Mesothelial cell of epicardium (in vitro differentiated cells): ENCODE data around the gene TEKTIP1. TPM values are rescaled to one million over a fixed set of nuclear protein-coding genes. Genes with fewer than 3 reads are reported as not detected.
A peak's percentile ranks its signal among the peaks of the same experiment; 100 is the strongest.
"Not testable (repeated sequence)": the region's sequence is repeated elsewhere in the genome, so short reads cannot be mapped to it uniquely, and the experiment has no call there.

Source experiments
- DNase-seq, 2 experiments: peaks; one replicate each; pipeline ENCODE4 v3.0.0; 2021; ENCODE audit warnings: low spot score in 2 of 2; ENCODE audit not compliant: unreplicated experiment in 2 of 2
- H3K27ac Mint-ChIP-seq: 2 replicates; pipeline ENCODE4 v1.8.0; 2021; ENCODE audit warnings: mixed read lengths
- H3K27me3 Mint-ChIP-seq: 2 replicates; pipeline ENCODE4 v1.8.0; 2021; ENCODE audit warnings: low read depth, mixed read lengths
- H3K36me3 Mint-ChIP-seq: 2 replicates; pipeline ENCODE4 v1.8.0; 2021; ENCODE audit warnings: mixed read lengths
- H3K4me1 Mint-ChIP-seq: 2 replicates; pipeline ENCODE4 v1.8.0; 2021; ENCODE audit warnings: mixed read lengths
- H3K4me3 Mint-ChIP-seq: 2 replicates; pipeline ENCODE4 v1.8.0; 2021; ENCODE audit warnings: mild to moderate bottlenecking, moderate library complexity, mixed read lengths
- H3K9me3 Mint-ChIP-seq: 2 replicates; pipeline ENCODE4 v1.8.0; 2021; ENCODE audit warnings: mixed read lengths
- total RNA-seq: library from RNA; stranded (reverse); gene quantifications from 3 replicates; pipeline ENCODE4 v1.2.1, GENCODE V29; 2021
- TF ChIP-seq, protein P1 (sequence below): fragments of 200-600 bp; sonication (generic); IDR thresholded peaks from one replicate; pipeline ENCODE4 v1.5.0; 2021; ENCODE audit warnings: antibody characterized with exemption; ENCODE audit not compliant: unreplicated experiment

The TEKTIP1 gene
- total RNA-seq, 1 donor from 2014 or later = 3.5 TPM

DNA sequence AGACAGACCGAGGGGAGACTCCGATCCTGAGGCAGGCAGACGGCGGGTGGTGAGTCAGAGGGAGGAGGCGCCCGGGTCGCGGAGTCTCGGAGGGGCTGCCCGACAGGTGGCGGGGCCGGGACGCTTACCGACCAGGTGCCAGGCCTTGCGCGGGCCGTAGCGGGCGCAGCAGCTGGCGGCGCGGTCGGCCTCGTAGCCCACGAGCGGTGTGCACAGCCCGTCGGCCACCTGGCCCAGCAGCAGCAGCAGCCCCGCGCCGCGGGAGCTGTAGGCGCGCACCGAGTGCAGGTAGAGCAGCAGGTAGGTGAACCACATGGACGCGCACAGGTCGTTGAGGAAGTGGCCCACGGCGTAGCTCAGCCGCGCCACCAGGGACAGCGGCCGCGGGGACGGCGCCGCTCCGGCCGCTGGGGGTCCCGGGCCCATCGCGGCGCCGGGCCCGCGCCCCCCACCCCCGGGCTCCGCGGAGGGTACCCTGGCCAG, 18.0 kb downstream of the TEKTIP1 start:
- Mint-ChIP-seq H3K36me3 (no peaks in the 10 kb centered on the region), H3K27ac (peak overlapping the region; percentile 66), H3K27me3 (no peaks in the 10 kb centered on the region), H3K9me3 (no peaks in the 10 kb centered on the region), H3K4me1 (peaks cover 18% of the 10 kb centered on the region), H3K4me3 (peak overlapping the region; percentile 84)
- peak in 1 of 2 experiments; percentile 57 for DNase-seq
- TF ChIP-seq, protein P1, sequence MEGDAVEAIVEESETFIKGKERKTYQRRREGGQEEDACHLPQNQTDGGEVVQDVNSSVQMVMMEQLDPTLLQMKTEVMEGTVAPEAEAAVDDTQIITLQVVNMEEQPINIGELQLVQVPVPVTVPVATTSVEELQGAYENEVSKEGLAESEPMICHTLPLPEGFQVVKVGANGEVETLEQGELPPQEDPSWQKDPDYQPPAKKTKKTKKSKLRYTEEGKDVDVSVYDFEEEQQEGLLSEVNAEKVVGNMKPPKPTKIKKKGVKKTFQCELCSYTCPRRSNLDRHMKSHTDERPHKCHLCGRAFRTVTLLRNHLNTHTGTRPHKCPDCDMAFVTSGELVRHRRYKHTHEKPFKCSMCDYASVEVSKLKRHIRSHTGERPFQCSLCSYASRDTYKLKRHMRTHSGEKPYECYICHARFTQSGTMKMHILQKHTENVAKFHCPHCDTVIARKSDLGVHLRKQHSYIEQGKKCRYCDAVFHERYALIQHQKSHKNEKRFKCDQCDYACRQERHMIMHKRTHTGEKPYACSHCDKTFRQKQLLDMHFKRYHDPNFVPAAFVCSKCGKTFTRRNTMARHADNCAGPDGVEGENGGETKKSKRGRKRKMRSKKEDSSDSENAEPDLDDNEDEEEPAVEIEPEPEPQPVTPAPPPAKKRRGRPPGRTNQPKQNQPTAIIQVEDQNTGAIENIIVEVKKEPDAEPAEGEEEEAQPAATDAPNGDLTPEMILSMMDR = no peak

DNA sequence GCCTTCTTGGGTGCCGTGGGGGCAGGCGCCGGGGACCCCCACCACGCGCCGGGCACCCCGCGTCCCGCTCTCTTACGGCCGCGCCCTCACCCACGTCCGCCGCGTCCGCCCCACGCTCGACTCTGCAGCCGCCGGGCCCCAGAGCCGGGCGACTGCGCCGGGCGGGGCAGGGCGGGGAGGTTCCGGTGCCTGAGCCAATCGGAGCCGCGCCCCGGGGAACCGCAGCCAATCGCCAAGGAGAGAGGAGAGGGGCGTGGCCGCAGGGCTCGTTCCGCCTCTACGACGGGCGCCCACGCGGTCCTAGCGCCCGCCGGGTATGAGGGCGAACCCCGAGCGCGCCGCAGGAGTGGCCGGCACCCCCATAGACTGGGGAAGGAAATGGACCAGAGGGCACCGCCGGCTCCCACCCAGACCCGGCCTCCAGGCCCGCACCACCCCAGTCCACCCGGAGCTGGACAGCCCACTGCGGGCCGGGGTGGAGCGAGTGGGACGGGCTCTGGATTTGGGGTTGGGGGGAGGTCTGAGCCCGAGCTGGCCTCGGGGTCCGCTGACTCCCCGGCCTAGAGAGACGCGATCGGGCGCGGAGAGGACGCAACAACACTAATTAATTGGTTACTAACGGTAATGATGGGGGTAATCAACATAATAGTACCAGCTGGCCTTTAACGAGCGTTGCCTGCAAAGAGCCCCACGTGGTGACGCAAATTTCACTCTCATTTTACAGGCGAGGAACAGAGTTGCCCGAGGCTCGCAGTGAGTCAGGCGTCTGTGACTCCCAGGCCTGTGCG, 18.7 kb downstream of the TEKTIP1 start, which contains the start of gene MFSD12:
Gene MFSD12 (minus strand): TSS at position 126 of the 788 bp plus-strand sequence. CDS start 183 bp downstream, outside the sequence.
- Mint-ChIP-seq H3K36me3 (no peaks in the 10 kb centered on the region), H3K9me3 (no peaks in the 10 kb centered on the region), H3K4me3 (peak within 1 kb of the TSS; percentile 84), H3K27ac (peak within 1 kb of the TSS; percentile 67), H3K4me1 (peaks cover 18% of the 10 kb centered on the region), H3K27me3 (no peaks in the 10 kb centered on the region)
- TF ChIP-seq, protein P1 = no peak
- peak; percentile 90 to 95 for DNase-seq

DNA sequence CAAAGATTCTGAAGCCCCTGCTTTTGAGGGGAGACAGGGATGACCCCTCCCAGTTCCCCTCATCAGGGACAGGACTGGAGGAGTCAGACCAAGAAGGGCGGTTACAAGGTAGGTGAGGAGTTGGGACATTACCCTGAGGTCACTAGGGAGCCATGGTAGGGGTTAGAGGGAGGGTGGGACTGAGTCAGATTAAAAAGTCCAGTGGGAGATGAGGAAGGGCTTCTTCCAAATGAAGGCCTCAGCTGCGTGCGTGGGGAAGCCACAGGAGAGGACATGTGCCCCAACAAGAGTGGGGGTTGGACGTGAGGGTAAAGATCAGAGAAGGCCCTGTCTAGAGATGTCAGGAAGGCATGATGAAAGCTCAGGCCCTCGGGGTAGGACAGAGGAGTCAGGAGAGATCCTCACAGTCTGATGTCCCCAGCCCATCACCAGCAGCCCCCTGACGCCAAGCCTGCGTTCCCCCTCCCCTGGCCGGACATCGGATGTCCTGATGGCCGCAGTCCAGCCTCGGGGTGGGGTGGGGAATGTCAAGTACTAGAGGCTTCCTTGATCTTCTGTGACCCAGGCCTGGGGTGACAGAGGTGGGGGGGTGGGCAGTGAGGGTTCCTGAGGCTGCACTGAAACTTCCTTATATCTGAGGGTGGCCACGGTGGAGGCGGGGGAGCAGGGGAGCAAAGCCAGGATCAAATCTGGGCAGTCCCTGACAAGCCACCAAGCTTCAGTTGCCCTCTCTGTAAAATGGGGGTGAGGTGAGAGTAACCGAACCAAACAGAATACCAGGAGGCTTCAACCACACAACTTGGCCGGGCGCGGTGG, 24.9 kb downstream of the TEKTIP1 start:
- no peak overlapping the region for H3K4me3 Mint-ChIP-seq

DNA sequence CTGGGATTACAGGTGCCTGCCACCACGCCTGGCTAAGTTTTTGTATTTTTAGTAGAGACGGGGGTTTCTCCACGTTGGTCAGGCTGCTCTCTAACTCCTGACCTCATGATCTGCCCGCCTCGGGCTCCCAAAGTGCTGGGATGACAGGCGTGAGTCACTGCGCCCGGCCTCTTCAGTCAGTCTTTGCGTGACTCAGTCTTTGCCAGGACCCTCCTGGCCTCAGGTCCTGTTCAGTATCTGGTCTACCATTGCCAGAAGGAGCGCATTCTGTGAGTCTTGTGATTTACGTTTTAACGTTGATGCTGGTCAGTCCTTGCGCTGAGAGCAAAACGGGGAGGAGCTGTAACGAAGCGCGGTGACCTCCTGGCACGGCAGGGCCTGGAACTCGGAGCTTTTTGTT, 26.2 kb downstream of the TEKTIP1 start:
- H3K36me3 Mint-ChIP-seq = no peaks in the 10 kb centered on the region
- H3K9me3 Mint-ChIP-seq = no peaks in the 10 kb centered on the region
- H3K27me3 Mint-ChIP-seq = no peaks in the 10 kb centered on the region
- no peak overlapping the region for H3K27ac Mint-ChIP-seq
- H3K4me3 Mint-ChIP-seq = no peak overlapping the region
- TF ChIP-seq, protein P1 = no peak
- DNase-seq = no peak
- H3K4me1 Mint-ChIP-seq = no peaks in the 10 kb centered on the region

More for the DNA sequence above, 24.9 kb downstream of the TEKTIP1 start:
- no peak for DNase-seq
- no peak overlapping the region for H3K27ac Mint-ChIP-seq
- no peaks in the 10 kb centered on the region for H3K4me1 Mint-ChIP-seq
- H3K27me3 Mint-ChIP-seq = no peaks in the 10 kb centered on the region
- H3K36me3 Mint-ChIP-seq = no peaks in the 10 kb centered on the region
- TF ChIP-seq, protein P1 = no peak
- no peaks in the 10 kb centered on the region for H3K9me3 Mint-ChIP-seq

- not testable (repeated sequence) for DNase-seq, H3K4me1 Mint-ChIP-seq, H3K9me3 Mint-ChIP-seq, H3K27ac Mint-ChIP-seq, H3K27me3 Mint-ChIP-seq, H3K36me3 Mint-ChIP-seq, H3K4me3 Mint-ChIP-seq
Observed at GRCh38 chr19:3570042-3570441, 31.1 kb downstream of the TEKTIP1 start.
